HCT116 (cell line): ENCODE results near the gene CACNA1C.

Experiments
- EZH2 ChIP-seq: fragments of 200-600 bp; sonication (generic); IDR thresholded peaks from 2 replicates; pipeline ENCODE4 v1.6.1; 2017; ENCODE audit warnings: antibody characterized with exemption, mixed run types
- EZH2phosphoT487 ChIP-seq: fragments of 200-600 bp; IDR thresholded peaks from 2 replicates; pipeline ENCODE4 v1.6.1; 2018; ENCODE audit warnings: antibody characterized with exemption, borderline replicate concordance
- JUND ChIP-seq: IDR thresholded peaks from 2 replicates; pipeline ENCODE4 v1.6.1; 2012
- POLR2A ChIP-seq: IDR thresholded peaks from 2 replicates; pipeline ENCODE4 v1.7.0; 2011; ENCODE audit warnings: borderline replicate concordance; ENCODE audit not compliant: insufficient read depth, insufficient read length; ENCODE audit errors: extremely low read depth
- POLR2AphosphoS5 ChIP-seq: IDR thresholded peaks from 2 replicates; pipeline ENCODE4 v1.6.1; 2011; ENCODE audit warnings: mild to moderate bottlenecking, low read depth, low read length, moderate library complexity
- RAD21 ChIP-seq: IDR thresholded peaks from 2 replicates; pipeline ENCODE4 v1.6.1; 2012; ENCODE audit warnings: low read depth, mild to moderate bottlenecking
- REST ChIP-seq: IDR thresholded peaks from 2 replicates; pipeline ENCODE4 v1.6.1; 2012; ENCODE audit warnings: low read depth
- SRF ChIP-seq: IDR thresholded peaks from 2 replicates; pipeline ENCODE4 v1.6.1; 2012; ENCODE audit warnings: low read depth
- TCF7L2 ChIP-seq: IDR thresholded peaks from 2 replicates; pipeline ENCODE4 v1.7.0; 2011; ENCODE audit warnings: borderline replicate concordance, inconsistent platforms; ENCODE audit not compliant: insufficient read depth, insufficient read length; ENCODE audit errors: extremely low read depth
- YY1 ChIP-seq: IDR thresholded peaks from 2 replicates; pipeline ENCODE4 v1.6.1; 2011; ENCODE audit warnings: low read length, low read depth, moderate library complexity, mild to moderate bottlenecking; ENCODE audit not compliant: insufficient replicate concordance; ENCODE audit errors: extremely low read depth
- ZNF274 ChIP-seq: fragments of 200-500 bp; sonication (Bioruptor generic); IDR thresholded peaks from 2 replicates; pipeline ENCODE4 v1.6.1; 2014; ENCODE audit warnings: mild to moderate bottlenecking, low read depth, low read length, inconsistent platforms
- TF ChIP-seq, protein P1 (sequence below), 3 experiments: fragments of 200-600 bp in 1 of 3; sonication (generic) in 1 of 3; IDR thresholded peaks in 2 of 3; conservative IDR thresholded peaks in 1 of 3; 2 replicates each; pipeline ENCODE4 v1.5.1; 2012 to 2017; ENCODE audit warnings: low read depth in 2 of 3, low read length in 2 of 3, antibody characterized with exemption in 1 of 3, borderline replicate concordance in 1 of 3, control low read depth in 1 of 3, mild to moderate bottlenecking in 1 of 3, mixed read lengths in 1 of 3, mixed run types in 1 of 3, moderate library complexity in 1 of 3; ENCODE audit not compliant: insufficient read depth in 1 of 3
- TF ChIP-seq, protein P2 (sequence below): IDR thresholded peaks from 2 replicates; pipeline ENCODE4 v1.6.1; 2012

- TF ChIP-seq, protein P1, sequence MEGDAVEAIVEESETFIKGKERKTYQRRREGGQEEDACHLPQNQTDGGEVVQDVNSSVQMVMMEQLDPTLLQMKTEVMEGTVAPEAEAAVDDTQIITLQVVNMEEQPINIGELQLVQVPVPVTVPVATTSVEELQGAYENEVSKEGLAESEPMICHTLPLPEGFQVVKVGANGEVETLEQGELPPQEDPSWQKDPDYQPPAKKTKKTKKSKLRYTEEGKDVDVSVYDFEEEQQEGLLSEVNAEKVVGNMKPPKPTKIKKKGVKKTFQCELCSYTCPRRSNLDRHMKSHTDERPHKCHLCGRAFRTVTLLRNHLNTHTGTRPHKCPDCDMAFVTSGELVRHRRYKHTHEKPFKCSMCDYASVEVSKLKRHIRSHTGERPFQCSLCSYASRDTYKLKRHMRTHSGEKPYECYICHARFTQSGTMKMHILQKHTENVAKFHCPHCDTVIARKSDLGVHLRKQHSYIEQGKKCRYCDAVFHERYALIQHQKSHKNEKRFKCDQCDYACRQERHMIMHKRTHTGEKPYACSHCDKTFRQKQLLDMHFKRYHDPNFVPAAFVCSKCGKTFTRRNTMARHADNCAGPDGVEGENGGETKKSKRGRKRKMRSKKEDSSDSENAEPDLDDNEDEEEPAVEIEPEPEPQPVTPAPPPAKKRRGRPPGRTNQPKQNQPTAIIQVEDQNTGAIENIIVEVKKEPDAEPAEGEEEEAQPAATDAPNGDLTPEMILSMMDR (IDR thresholded peaks at IDR 0.05 in 2 of 3, conservative IDR thresholded peaks at IDR 0.05 in 1 of 3; ENCODE audit: borderline replicate concordance in 1 of 3, insufficient read depth in 1 of 3, low read depth in 2 of 3, low read length in 2 of 3): no peak
- TF ChIP-seq POLR2A: no peak
- TF ChIP-seq POLR2AphosphoS5: no peak
- TF ChIP-seq JUND: no peak
- TF ChIP-seq EZH2phosphoT487: no peak
- no peak for TF ChIP-seq RAD21
- TF ChIP-seq TCF7L2: no peak
- no peak for TF ChIP-seq EZH2
- TF ChIP-seq YY1: no peak
- TF ChIP-seq, protein P2, sequence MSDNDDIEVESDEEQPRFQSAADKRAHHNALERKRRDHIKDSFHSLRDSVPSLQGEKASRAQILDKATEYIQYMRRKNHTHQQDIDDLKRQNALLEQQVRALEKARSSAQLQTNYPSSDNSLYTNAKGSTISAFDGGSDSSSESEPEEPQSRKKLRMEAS: no peak
- TF ChIP-seq REST: no peak
- no peak for TF ChIP-seq SRF
- no peak for TF ChIP-seq ZNF274
Measured at GRCh38 chr12:2114071-2114470, 61.3 kb downstream of the CACNA1C start.
